Mucosa of rectum (tissue), 2 donors: ENCODE results near the gene LAPTM5.

Source experiments
- H3K27ac ChIP-seq, 2 donors: one replicate each; pipeline ENCODE4 v1.7.0; 2013; ENCODE audit warnings: inconsistent platforms in 2 of 2, low read depth in 2 of 2, low read length in 2 of 2
- H3K27me3 ChIP-seq, 2 donors: one replicate each; pipeline ENCODE4 v1.7.0; 2013; ENCODE audit warnings: low read length in 2 of 2; ENCODE audit not compliant: control insufficient read depth in 2 of 2, insufficient read depth in 2 of 2
- H3K36me3 ChIP-seq, 2 donors: one replicate each; pipeline ENCODE4 v1.7.0; 2013; ENCODE audit warnings: low read length in 2 of 2; ENCODE audit not compliant: control insufficient read depth in 2 of 2, insufficient read depth in 2 of 2
- H3K4me1 ChIP-seq, 2 donors: one replicate each; pipeline ENCODE4 v1.7.0; 2013; ENCODE audit warnings: low read length in 2 of 2, mild to moderate bottlenecking in 1 of 2; ENCODE audit not compliant: control insufficient read depth in 2 of 2, insufficient read depth in 2 of 2
- H3K4me3 ChIP-seq, 2 donors: one replicate each; pipeline ENCODE4 v1.7.0; 2013; ENCODE audit warnings: low read length in 2 of 2
- H3K9ac ChIP-seq, 2 donors: one replicate each; pipeline ENCODE4 v1.7.0; 2013; ENCODE audit warnings: low read length in 2 of 2, low read depth in 1 of 2, mild to moderate bottlenecking in 1 of 2
- H3K9me3 ChIP-seq, 2 donors: one replicate each; pipeline ENCODE4 v1.7.0; 2013; ENCODE audit warnings: low read length in 2 of 2; ENCODE audit not compliant: control insufficient read depth in 2 of 2
- donor health status: healthy.
- donor health status: Normal muscosa, but diverticular disease.

LAPTM5 gene

DNA sequence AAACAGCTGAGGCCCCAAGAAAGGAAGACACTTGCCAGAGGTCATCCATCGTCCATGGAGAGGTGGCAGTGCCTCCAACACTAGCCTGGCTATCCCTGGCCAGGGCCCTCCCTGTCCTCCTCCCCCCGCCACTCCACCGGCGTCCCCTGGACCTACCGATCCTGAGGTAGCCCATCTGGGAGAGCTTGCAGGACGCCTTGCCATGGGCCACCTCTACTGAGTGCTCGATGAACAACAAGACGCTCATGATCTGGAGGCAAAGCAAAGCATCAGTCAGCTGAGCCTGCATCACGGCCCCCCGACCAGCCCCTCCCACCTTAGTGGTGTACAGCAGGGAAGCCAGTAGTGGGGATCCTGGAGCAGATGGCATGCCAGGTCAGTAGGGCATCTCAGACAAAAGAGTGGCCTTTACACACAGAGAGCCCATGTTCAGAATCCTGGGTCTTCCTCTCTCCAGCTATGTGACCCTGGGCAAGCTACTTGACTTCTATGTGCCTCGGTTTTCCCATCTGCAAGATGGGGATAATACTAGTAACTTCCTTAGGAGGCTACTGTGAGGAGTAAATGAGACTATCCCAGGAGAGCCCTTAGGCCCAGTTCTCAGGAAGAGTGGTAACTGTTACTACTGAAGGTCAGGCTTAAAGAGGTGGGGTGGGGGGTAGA lies 15.1 kb downstream of the LAPTM5 start:
- no peak overlapping the region for H3K27ac ChIP-seq
- H3K36me3 ChIP-seq = peaks cover 3 to 12% of the 10 kb centered on the region in 2 donors
- H3K4me3 ChIP-seq = no peak overlapping the region
- peaks cover 26 to 40% of the 10 kb centered on the region in 2 donors for H3K4me1 ChIP-seq
- no peak overlapping the region for H3K9ac ChIP-seq
- no peaks in the 10 kb centered on the region for H3K9me3 ChIP-seq
- H3K27me3 ChIP-seq = no peaks in the 10 kb centered on the region

DNA sequence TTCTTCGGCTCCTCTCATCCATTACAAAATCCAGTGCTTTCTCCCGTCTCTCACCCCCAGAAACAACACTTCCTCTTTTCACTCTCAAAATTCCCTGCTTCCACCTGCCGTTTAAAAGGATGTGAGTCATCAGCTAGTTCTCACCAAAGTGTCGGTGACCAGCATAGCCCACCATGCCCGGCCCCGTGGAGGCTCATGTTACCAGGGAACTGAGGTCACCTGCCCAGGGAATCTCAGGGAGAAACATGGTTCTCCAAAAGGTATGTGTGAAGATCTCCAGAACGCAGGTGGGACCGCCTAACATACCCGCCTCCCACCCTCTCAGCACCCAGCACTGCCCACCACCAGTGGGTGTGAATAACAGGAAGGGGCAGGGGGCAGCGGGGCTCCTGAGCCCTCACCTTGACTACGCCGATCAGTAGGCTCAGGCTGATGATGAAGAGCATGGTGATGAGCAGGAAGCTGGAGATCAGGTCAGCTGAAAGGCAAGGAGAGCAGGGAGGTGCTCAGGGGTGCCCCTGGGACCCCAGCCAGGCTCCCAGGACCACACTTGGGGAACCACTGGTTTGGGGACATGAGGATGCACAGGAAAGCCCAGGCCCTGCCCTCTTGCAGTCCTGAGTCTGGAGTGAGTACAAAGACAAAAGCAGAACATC lies 16.2 kb downstream of the LAPTM5 start:
- Histone ChIP-seq H3K4me3 (no peak overlapping the region), H3K27me3 (no peaks in the 10 kb centered on the region), H3K9me3 (no peaks in the 10 kb centered on the region), H3K27ac (no peak overlapping the region), H3K36me3 (peaks cover 3 to 15% of the 10 kb centered on the region in 2 donors), H3K9ac (no peak overlapping the region), H3K4me1 (peaks cover 17 to 30% of the 10 kb centered on the region in 2 donors)

DNA sequence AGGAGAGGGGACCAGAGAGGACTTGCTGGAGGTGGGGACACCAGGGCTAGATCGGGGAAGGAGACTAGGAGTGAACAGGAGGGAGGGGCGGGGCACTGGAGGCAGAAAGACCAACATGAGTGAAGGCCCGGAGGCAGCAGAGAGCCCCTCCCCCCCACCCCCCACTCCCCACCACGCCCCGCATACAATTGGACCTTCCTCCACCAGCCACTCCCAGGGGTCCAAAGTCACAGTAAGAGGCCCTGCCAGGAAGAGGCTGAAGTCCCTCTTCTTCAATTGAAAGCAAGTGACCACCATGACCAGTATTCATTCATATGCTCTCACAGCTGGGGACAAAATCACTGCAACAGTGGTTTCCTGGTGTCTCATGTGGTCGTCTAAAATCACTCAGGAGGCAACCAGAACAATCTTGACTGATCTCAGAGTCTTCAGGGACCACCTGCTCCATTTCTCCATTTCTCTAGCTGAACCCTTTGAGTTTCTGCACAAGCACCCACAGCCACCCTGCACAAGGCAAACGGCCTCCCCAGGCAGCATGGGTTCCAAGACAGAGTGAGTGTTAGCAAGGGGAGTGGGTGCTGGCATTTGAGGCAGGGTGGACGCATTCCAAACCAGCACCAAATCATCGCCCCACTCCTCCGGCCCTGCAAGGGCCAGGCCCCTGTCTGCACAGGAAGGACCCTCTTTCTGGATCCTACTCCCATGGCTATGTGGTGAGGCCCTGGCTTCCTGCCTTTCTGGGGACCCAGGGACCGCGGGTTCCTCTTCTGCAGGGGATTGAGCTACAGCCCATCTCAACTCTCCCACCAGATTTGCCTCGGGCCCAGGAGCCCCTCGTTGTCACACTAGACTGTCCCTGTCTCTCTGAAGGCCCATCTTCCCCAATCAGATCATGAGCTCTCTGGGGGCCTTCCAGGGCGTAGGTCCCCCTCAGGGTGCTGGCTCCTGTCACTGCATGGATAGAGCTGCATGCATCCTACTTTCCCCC lies 17.0 kb downstream of the LAPTM5 start:
- Histone ChIP-seq H3K9ac (no peak overlapping the region), H3K4me3 (no peak overlapping the region), H3K27ac (no peak overlapping the region), H3K27me3 (no peaks in the 10 kb centered on the region), H3K4me1 (peaks cover 8 to 24% of the 10 kb centered on the region in 2 donors), H3K36me3 (peaks cover 3 to 18% of the 10 kb centered on the region in 2 donors), H3K9me3 (no peaks in the 10 kb centered on the region)

DNA sequence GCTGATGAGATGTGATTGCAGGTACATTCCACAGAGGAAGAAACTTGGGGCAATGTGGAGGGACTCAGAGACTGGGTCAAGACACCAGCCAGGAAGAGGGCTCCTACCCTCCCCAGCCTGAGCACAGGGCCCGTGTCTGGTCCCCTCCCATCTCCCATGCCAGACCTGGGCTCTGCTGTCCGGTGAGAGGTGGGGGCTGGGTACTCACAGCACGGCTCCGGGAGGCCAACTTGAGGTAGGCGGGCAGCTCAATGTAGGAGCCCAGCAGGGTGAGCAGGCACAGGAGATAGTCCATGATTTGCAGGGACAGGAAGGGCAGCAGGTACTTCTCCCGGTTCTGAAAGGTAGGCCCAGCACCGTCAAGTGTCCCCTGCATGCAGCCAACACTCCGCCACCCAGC lies 18.0 kb downstream of the LAPTM5 start:
- Histone ChIP-seq H3K4me1 (peaks cover 3 to 18% of the 10 kb centered on the region in 2 donors), H3K4me3 (no peak overlapping the region), H3K36me3 (peaks cover 3 to 23% of the 10 kb centered on the region in 2 donors), H3K27ac (no peak overlapping the region), H3K9ac (no peak overlapping the region), H3K27me3 (no peaks in the 10 kb centered on the region), H3K9me3 (no peaks in the 10 kb centered on the region)

DNA sequence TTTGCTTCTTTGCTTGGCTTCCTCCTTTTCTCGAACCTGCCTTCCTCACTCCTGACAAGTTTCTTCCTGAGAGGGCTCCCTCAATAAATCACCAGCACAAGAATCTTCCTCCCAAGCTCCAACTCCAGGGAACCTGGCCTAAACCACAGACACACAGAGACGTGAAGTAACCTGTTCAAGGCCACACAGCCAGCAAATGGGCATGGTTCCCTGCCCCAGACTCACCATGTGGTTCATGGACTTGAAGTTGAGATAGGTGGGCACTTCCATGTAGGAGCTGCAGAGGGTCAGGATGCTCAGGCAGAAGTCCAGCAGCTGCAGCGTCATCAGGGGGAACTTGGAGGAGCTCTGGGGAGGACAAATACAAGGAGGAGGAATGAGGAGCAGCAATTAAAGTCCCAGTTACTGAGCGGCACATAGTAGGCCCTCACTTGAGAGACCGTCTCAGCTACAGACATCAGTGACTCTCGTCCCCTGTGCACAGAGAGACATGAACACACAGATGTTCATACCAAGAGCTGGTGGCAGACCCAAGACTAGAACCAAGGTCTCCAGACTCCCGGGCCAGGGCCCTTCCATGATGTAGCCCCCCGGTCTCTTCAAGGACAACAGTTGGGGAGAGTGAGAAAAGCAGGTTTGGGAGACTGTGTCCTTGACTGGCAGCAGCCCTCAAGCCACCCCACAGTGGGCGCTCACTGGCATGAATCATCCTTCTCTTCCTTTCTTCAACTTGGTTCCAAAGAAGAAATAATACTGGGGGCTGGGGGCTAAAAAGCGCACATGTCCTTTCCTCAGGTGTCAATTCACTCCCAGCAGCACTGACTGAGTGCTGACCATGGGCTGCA lies 18.6 kb downstream of the LAPTM5 start:
- H3K9me3 ChIP-seq = no peaks in the 10 kb centered on the region
- no peak overlapping the region for H3K9ac ChIP-seq
- H3K27me3 ChIP-seq = no peaks in the 10 kb centered on the region
- H3K27ac ChIP-seq = no peak overlapping the region
- H3K4me3 ChIP-seq = no peak overlapping the region
- peaks cover 3 to 29% of the 10 kb centered on the region in 2 donors for H3K36me3 ChIP-seq
- peaks cover 2 to 11% of the 10 kb centered on the region in 2 donors for H3K4me1 ChIP-seq

DNA sequence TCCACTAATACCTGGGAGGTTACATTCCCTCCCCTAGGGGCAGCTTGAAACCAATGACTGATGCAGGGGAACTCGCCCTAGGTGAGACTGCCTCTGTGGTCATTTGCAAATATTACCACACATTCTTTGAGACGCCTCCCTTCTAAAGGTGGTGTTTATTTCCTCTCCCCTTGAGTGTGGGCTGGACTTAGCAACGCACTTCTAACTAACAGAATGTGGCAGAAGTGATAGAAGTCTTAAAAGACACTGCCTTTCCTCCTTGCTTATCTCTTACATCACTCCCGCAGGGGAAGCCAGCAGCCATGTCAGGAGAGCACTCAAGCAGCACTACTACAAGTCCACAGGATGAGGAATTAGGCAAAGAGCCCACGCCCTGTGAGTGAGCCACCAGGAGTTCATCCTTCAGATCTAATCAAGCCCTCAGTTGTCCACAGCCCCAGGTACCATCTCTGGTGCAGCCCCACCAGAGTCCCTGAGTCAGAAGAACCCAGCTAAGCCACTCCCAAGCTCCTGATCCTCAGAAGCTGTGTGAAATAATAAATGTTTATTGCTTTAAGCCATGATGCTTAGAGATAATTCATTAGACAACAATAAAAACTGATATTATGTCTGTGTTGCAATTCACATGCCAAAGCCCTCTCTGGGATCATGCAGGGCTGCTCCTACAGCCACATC lies 19.4 kb downstream of the LAPTM5 start:
- Histone ChIP-seq H3K4me1 (peaks cover 0 to 6% of the 10 kb centered on the region in 2 donors), H3K27me3 (no peaks in the 10 kb centered on the region), H3K9ac (no peak overlapping the region), H3K27ac (no peak overlapping the region), H3K4me3 (no peak overlapping the region), H3K9me3 (no peaks in the 10 kb centered on the region), H3K36me3 (peaks cover 3 to 29% of the 10 kb centered on the region in 2 donors)

DNA sequence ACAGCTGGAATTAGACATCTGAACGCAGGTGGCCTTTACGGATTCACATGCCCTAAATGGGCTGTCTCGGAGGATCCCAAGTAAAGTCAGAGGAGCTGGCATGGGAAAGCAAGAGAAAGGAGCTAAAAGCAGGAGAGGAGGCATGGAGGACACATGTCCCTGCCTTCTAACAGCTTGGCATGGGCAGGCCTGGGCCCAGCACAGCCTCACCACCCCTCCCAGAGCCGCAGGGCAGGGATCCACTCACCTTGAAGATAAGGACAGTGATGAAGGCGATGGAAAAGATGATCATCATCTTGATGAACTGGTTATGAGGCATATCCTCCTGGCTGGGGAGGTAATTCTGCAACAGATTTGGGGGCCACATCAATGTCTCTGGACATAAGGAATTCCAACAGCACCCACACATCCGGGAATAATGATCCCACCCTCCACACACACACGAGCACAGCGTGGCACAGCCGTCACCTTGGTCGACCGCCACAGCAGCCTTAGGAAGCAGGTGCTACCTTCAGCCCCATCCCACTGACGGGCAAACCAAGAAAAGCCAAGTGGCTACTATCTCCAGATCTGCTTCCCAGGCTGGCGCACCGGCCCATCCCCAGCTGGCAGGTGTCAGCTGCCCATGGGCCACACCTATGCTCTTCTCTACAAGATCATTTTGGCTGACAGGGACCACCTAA lies 20.1 kb downstream of the LAPTM5 start:
- Histone ChIP-seq H3K27ac (no peak overlapping the region), H3K27me3 (no peaks in the 10 kb centered on the region), H3K9me3 (no peaks in the 10 kb centered on the region), H3K4me3 (no peak overlapping the region), H3K9ac (no peak overlapping the region), H3K36me3 (peaks cover 3 to 29% of the 10 kb centered on the region in 2 donors), H3K4me1 (peaks cover 0 to 6% of the 10 kb centered on the region in 2 donors)

DNA sequence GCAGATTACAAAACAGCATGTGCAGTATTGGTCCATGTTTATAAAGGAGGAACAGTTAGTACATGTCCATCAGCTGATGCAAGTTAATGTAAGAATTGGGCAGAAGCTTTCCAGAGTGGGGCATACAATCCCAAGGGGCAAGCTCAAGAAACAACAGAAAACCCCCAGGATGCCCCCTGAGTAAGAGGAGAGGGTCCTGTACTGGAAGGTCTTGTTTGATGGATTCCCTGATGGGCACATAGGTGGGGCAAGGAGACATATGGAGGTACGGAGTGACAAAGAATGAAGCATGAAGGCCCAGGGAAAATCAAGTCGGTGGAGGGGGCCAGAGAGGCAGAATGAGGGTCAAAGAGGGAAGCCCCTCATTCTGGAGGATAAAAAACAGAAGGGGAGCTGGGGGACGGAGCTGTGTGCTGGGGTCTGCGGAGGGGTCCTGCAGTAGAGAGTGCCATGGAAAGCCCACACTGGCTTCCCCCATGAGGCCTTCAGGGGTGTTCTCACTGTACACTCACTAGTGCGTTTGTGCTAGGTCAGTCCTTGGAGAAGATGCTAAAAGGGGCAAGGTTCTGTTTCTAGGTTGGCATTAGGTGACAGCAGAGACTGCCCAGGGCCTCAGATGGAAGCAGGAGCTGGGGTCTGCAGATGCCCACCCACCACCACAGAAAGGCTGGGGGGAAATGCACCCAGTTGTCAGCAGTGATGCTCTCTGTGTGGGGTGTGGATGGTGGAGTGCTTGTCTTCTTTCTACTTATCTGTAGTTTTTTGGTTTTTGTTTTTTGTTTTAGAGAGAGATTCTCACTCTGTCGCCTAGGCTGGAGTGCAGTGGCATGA lies 21.7 kb downstream of the LAPTM5 start:
- H3K27ac ChIP-seq = no peak overlapping the region
- H3K4me1 ChIP-seq = peaks cover 0 to 6% of the 10 kb centered on the region in 2 donors
- peaks cover 3 to 29% of the 10 kb centered on the region in 2 donors for H3K36me3 ChIP-seq
- H3K9me3 ChIP-seq = no peaks in the 10 kb centered on the region
- H3K27me3 ChIP-seq = no peaks in the 10 kb centered on the region
- H3K4me3 ChIP-seq = no peak overlapping the region
- H3K9ac ChIP-seq = no peak overlapping the region
